K562 (cell line): ENCODE data around the gene OPCML. TPM values are rescaled to one million over a fixed set of nuclear protein-coding genes. Genes with fewer than 3 reads are reported as not detected.

Source experiments
- ATAC-seq: fragments of 200-7000 bp; cut with Tn5 transposase; 3 replicates; pipeline ENCODE4 v1.9.1; 2020; ENCODE audit warnings: moderate library complexity
- BruUV-seq: library from RNA; stranded (reverse); fragments of 400-500 nt; replicated peaks from 2 replicates; lab custom pipeline; 2021; lab: Mats Ljungman, UMichigan
- CTCF ChIA-PET: fragments of 300-600 bp; formaldehyde crosslinking; extraction: SDS; loops from one replicate; lab custom pipeline; 2021; ENCODE audit warnings: low intra/inter-chr PET ratio; lab: Yijun Ruan, JAX
- POLR2A ChIA-PET: fragments of 300-600, 350-650 bp; sonication (Branson Sonifier 250); formaldehyde crosslinking; extraction: SDS; loops from one replicate; lab custom pipeline; 2021; ENCODE audit warnings: antibody characterized with exemption, inconsistent platforms; lab: Yijun Ruan, JAX
- DNase-seq, 4 experiments: peaks; one replicate each; pipeline versions ENCODE4 v3.0.0 to v3.0.0-alpha.2; 2011 to 2018; ENCODE audit warnings: low spot score in 3 of 4, mixed read lengths in 3 of 4; ENCODE audit errors: extremely low read depth in 1 of 4
- FAIRE-seq: peaks from 2 replicates; lab custom pipeline; 2011; peaks lifted over from hg19 to GRCh38; lab: Jason Lieb, UNC
- H2AFZ ChIP-seq: 2 replicates; pipeline ENCODE4 v1.6.0; 2011; ENCODE audit warnings: low read depth, low read length, control low read depth, inconsistent platforms
- H3K27ac ChIP-seq: fragments of 200-600 bp; 3 replicates; pipeline ENCODE4 v1.8.0; 2011; ENCODE audit warnings: low read depth, mild to moderate bottlenecking, control low read depth, inconsistent platforms, low read length, moderate library complexity, mixed read lengths; ENCODE audit errors: extremely low read depth
- H3K27me3 ChIP-seq, 2 experiments: fragments of 300-600 bp in 1 of 2; 2 replicates in 1 of 2; 3 replicates in 1 of 2; pipeline versions ENCODE4 v1.6.0 to v1.8.0; 2011; ENCODE audit warnings: inconsistent platforms in 2 of 2, low read length in 2 of 2, mild to moderate bottlenecking in 1 of 2, mixed read lengths in 1 of 2, moderate library complexity in 1 of 2; ENCODE audit not compliant: control insufficient read depth in 2 of 2, insufficient read depth in 2 of 2
- H3K36me3 ChIP-seq: fragments of 300-600 bp; 3 replicates; pipeline ENCODE4 v1.8.0; 2011; ENCODE audit warnings: mild to moderate bottlenecking, low read length, inconsistent platforms; ENCODE audit not compliant: control insufficient read depth, insufficient read depth
- H3K4me1 ChIP-seq, 2 experiments: fragments of 200-600 bp in 1 of 2; replicated peaks in 1 of 2; 2 replicates in 1 of 2; 3 replicates in 1 of 2; pipeline versions ENCODE4 v1.5.1 to v1.8.0; 2011; ENCODE audit warnings: inconsistent platforms in 2 of 2, low read length in 2 of 2, mild to moderate bottlenecking in 1 of 2, mixed read lengths in 1 of 2, moderate library complexity in 1 of 2; ENCODE audit not compliant: control insufficient read depth in 2 of 2, insufficient read depth in 2 of 2
- H3K4me2 ChIP-seq: 2 replicates; pipeline ENCODE4 v1.6.1; 2011; ENCODE audit warnings: low read length, control low read depth, inconsistent platforms, mixed read lengths; ENCODE audit not compliant: insufficient read depth
- H3K4me3 ChIP-seq: fragments of 200-600 bp; sonication (generic), shearing (Covaris generic); 2 replicates; pipeline ENCODE4 v1.5.1; 2016; ENCODE audit warnings: control low read depth, inconsistent platforms
- H3K79me2 ChIP-seq: fragments of 200-600 bp; 3 replicates; pipeline ENCODE4 v1.8.0; 2011; ENCODE audit warnings: low read length, inconsistent platforms; ENCODE audit not compliant: control insufficient read depth, insufficient read depth
- H3K9ac ChIP-seq, 2 experiments: 2 replicates each; pipeline versions ENCODE4 v1.6.0 to v1.6.1; 2011; ENCODE audit warnings: low read depth in 2 of 2, low read length in 2 of 2, control low read depth in 1 of 2, inconsistent platforms in 1 of 2, mild to moderate bottlenecking in 1 of 2, mixed read lengths in 1 of 2; ENCODE audit not compliant: insufficient read depth in 1 of 2
- H3K9me1 ChIP-seq: one replicate; pipeline ENCODE4 v1.6.0; 2011; ENCODE audit warnings: inconsistent platforms, mild to moderate bottlenecking, low read length, moderate library complexity; ENCODE audit not compliant: control insufficient read depth, insufficient read depth
- H3K9me3 ChIP-seq: replicated peaks from 2 replicates; pipeline ENCODE4 v1.5.1; 2011; ENCODE audit warnings: low read depth, low read length, inconsistent platforms; ENCODE audit not compliant: control insufficient read depth, insufficient read depth
- H4K20me1 ChIP-seq: replicated peaks from 2 replicates; pipeline ENCODE4 v1.6.1; 2011; ENCODE audit warnings: low read length, inconsistent platforms, mixed read lengths; ENCODE audit not compliant: control insufficient read depth, insufficient read depth
- ADNP ChIP-seq: fragments of 200-800 bp; sonication (Bioruptor generic); IDR thresholded peaks from 2 replicates; pipeline ENCODE4 v1.6.1; 2016; ENCODE audit warnings: missing genetic modification characterization, missing compliant biosample characterization
- CEBPZ ChIP-seq: fragments of 150-350 bp; IDR thresholded peaks from 2 replicates; pipeline ENCODE4 v1.6.1; 2014; ENCODE audit warnings: low read depth, mild to moderate bottlenecking, low read length, borderline replicate concordance
- CTBP1 ChIP-seq: fragments of 450-650 bp; IDR thresholded peaks from 2 replicates; pipeline ENCODE4 v1.6.1; 2016; ENCODE audit warnings: borderline replicate concordance
- EHMT2 ChIP-seq: fragments of 450-650 bp; IDR thresholded peaks from 2 replicates; pipeline ENCODE4 v1.6.1; 2018; ENCODE audit warnings: antibody characterized with exemption
- EZH2 ChIP-seq: IDR thresholded peaks from 2 replicates; pipeline ENCODE4 v1.6.1; 2012; ENCODE audit warnings: low read depth, mild to moderate bottlenecking, inconsistent platforms, low read length, borderline replicate concordance
- HDAC3 ChIP-seq: fragments of 450-650 bp; IDR thresholded peaks from 2 replicates; pipeline ENCODE4 v1.6.1; 2018; ENCODE audit warnings: borderline replicate concordance, mild to moderate bottlenecking, moderate library complexity; ENCODE audit not compliant: partially characterized antibody
- HNRNPK ChIP-seq: fragments of 200-400 bp; formaldehyde crosslinking; IDR thresholded peaks from one replicate; pipeline ENCODE4 v1.6.1; 2018; ENCODE audit warnings: mild to moderate bottlenecking, low read depth, low read length; ENCODE audit not compliant: poor library complexity, severe bottlenecking
- KAT2B ChIP-seq: IDR thresholded peaks from one replicate; pipeline ENCODE4 v1.6.1; 2012; ENCODE audit warnings: low read depth, mild to moderate bottlenecking, control low read depth, inconsistent platforms, low read length, moderate library complexity
- MITF ChIP-seq: IDR thresholded peaks from 2 replicates; pipeline ENCODE4 v1.6.1; 2014; ENCODE audit warnings: antibody characterized with exemption
- NFATC3 ChIP-seq: fragments of 450-650 bp; IDR thresholded peaks from 2 replicates; pipeline ENCODE4 v1.6.1; 2017; ENCODE audit warnings: mild to moderate bottlenecking
- PML ChIP-seq: IDR thresholded peaks from 2 replicates; pipeline ENCODE4 v1.6.1; 2012; ENCODE audit warnings: low read length, inconsistent platforms
- SAP30 ChIP-seq: fragments of 200-600 bp; sonication (generic); IDR thresholded peaks from 2 replicates; pipeline ENCODE4 v1.6.1; 2012; ENCODE audit warnings: borderline replicate concordance, low read depth, mild to moderate bottlenecking, moderate library complexity, low read length, control low read depth, inconsistent platforms; ENCODE audit not compliant: insufficient read depth, poor library complexity, severe bottlenecking
- TAF1 ChIP-seq: IDR thresholded peaks from 2 replicates; pipeline ENCODE4 v1.6.1; 2011; ENCODE audit warnings: mild to moderate bottlenecking, low read length, moderate library complexity; ENCODE audit not compliant: insufficient read depth, control insufficient read depth, severe bottlenecking; ENCODE audit errors: extremely low read depth
- ZNF507 ChIP-seq: conservative IDR thresholded peaks from 2 replicates; pipeline ENCODE4 v1.6.1; 2017; ENCODE audit warnings: missing genetic modification characterization, missing compliant biosample characterization
- ZNF740 ChIP-seq, 3 experiments: fragments of 200-800 bp in 1 of 3; sonication (Bioruptor generic) in 1 of 3; sonication (generic) in 1 of 3; formaldehyde crosslinking in 1 of 3; IDR thresholded peaks; 2 replicates each; pipeline versions ENCODE4 v1.6.1 to v1.8.0; 2016 to 2022; ENCODE audit warnings: mild to moderate bottlenecking in 2 of 3, missing compliant biosample characterization in 2 of 3, missing genetic modification characterization in 2 of 3, missing genetic modification reagents in 1 of 3
- ZNF76 ChIP-seq: fragments of 250-450 bp; sonication (Bioruptor Pico); IDR thresholded peaks from 2 replicates; pipeline ENCODE4 v1.4.0; 2020; ENCODE audit warnings: mild to moderate bottlenecking, moderate library complexity, borderline replicate concordance
- WGBS: fragments of 100-300 bp; shearing (Covaris generic); methylation state at CpG from one replicate; pipeline ENCODE4 v1.1.6; 2016; ENCODE audit warnings: low coverage, mixed read lengths; ENCODE audit not compliant: insufficient coverage; ENCODE audit errors: missing lambda C conversion rate; 5-methylcytosine and 5-hydroxymethylcytosine counted together
- in situ Hi-C: fragments of 300-500 bp; cut with MboI; formaldehyde crosslinking; loops from 4 replicates; pipeline ENCODE4 v1.15.0; 2018; ENCODE audit warnings: inconsistent platforms, mixed read lengths
- intact Hi-C: fragments of 100-400 bp; cut with micrococcal nuclease; formaldehyde crosslinking; loops from 2 replicates; pipeline ENCODE4 v1.14.2; 2022
- polyA plus RNA-seq, 8 experiments: library from polyadenylated mRNA; depleted of rRNA in 4 of 8; stranded (reverse) in 5 of 8; unstranded in 3 of 8; fragments of >200 nt; fragmentation: Nextera tagmentation in 2 of 8; fragmentation: Illumina TruSeq in 1 of 8; extraction: Ambion mirVana in 2 of 8; extraction: Trizol in 1 of 8; gene quantifications; 2 replicates each; pipeline versions ENCODE4 v1.2.1 to v1.2.3, GENCODE V29; 2011 to 2014; ENCODE audit warnings: inconsistent platforms in 1 of 8, missing spikeins in 1 of 8
- total RNA-seq, 7 experiments: library from RNA; depleted of rRNA in 6 of 7; stranded (reverse); fragments of >200 nt in 6 of 7; fragmentation: Illumina TruSeq in 2 of 7; extraction: Trizol in 2 of 7; gene quantifications; 2 replicates each; pipeline versions ENCODE4 v1.2.1 to v1.2.3, GENCODE V29; 2011 to 2021; ENCODE audit warnings: low replicate concordance in 1 of 7

OPCML gene
- total and polyA plus RNA-seq, 9 of the 15 experiments (the other 6 are each of a cell fraction or from before 2014, with no cell fraction given), result not detected

- intact Hi-C loops, result no loop called here
- ATAC-seq, result no peak
- CTCF ChIA-PET, result no interaction called here
- TF ChIP-seq TAF1 (no peak), NFATC3 (no peak), ZNF76 (no peak), ZNF507 (no peak), CTBP1 (no peak), HDAC3 (no peak), ADNP (tag) (no peak), MITF (no peak), HNRNPK (no peak), KAT2B (no peak), EHMT2 (no peak), SAP30 (no peak), PML (no peak), ZNF740 (CRISPR knock-in tag; IDR thresholded peaks at IDR 0.05) (no peak), ZNF740 (tag; IDR thresholded peaks at IDR 0.05) (no peak), CEBPZ (no peak), EZH2 (no peak)
Observed at GRCh38 chr11:133176748-133177147, 355.6 kb downstream of the OPCML start.

More at GRCh38 chr11:133176748-133177147, 355.6 kb downstream of the OPCML start:
- H3K9me3 ChIP-seq, result no peaks in the 10 kb centered on the region
- in situ Hi-C loops, result no loop called here
- DNase-seq (no peak), FAIRE-seq (no peak)
- no peaks in the 10 kb centered on the region for H3K27me3 ChIP-seq
- no peak overlapping the region for H3K4me2 ChIP-seq
- no peaks in the 10 kb centered on the region for H3K79me2 ChIP-seq
- BruUV-seq, result no TSS peak
- H3K9ac ChIP-seq, result no peak overlapping the region
- no peak overlapping the region for H3K4me3 ChIP-seq
- no peak overlapping the region for H2AFZ ChIP-seq
- POLR2A ChIA-PET, result no interaction called here
- WGBS, result 3% methylated on average over 4 of the region's 4 CpGs
- H3K4me1 ChIP-seq, result no peaks in the 10 kb centered on the region
- no peaks in the 10 kb centered on the region for H4K20me1 ChIP-seq
- no peak overlapping the region for H3K27ac ChIP-seq
- H3K9me1 ChIP-seq, result no peaks in the 10 kb centered on the region
- H3K36me3 ChIP-seq, result no peaks in the 10 kb centered on the region
